Esophagus squamous epithelium (tissue), 5 donors: ENCODE measurements around the gene TMEM100. TPM values are rescaled to one million over a fixed set of nuclear protein-coding genes. Genes with fewer than 3 reads are reported as not detected.

Source experiments
- DNase-seq: peaks from one replicate; lab custom pipeline; 2025; lab: John Stamatoyannopoulos, UW
- H3K27ac ChIP-seq, 4 donors: fragments of 200-600 bp; sonication (generic); one replicate each; pipeline ENCODE4 v1.5.1; 2016 to 2019; ENCODE audit warnings: mild to moderate bottlenecking in 1 of 4
- H3K27me3 ChIP-seq, 4 donors: fragments of 200-600 bp; sonication (generic); 1 replicate in 3 of 4; 2 replicates in 1 of 4; pipeline versions ENCODE4 v1.5.1 to v1.6.0; 2017 to 2021; ENCODE audit warnings: antibody characterized with exemption in 1 of 4
- H3K36me3 ChIP-seq, 3 donors: fragments of 200-600 bp; sonication (generic); one replicate each; pipeline ENCODE4 v1.5.1; 2016 to 2019
- H3K4me1 ChIP-seq, 3 donors: fragments of 200-600 bp; sonication (generic); one replicate each; pipeline ENCODE4 v1.5.1; 2017 to 2019
- H3K4me3 ChIP-seq, 4 donors: fragments of 200-600 bp; sonication (generic); 1 replicate in 3 of 4; 2 replicates in 1 of 4; pipeline ENCODE4 v1.5.1; 2016 to 2019; ENCODE audit warnings: mild to moderate bottlenecking in 2 of 4, moderate library complexity in 1 of 4
- H3K9me3 ChIP-seq, 3 donors: fragments of 200-600 bp; sonication (generic); one replicate each; pipeline ENCODE4 v1.5.1; 2016 to 2019
- CTCF ChIP-seq, 6 experiments: fragments of 450-650 bp in 4 of 6; fragments of 200-600 bp in 2 of 6; sonication (generic) in 2 of 6; IDR thresholded peaks; one replicate each; pipeline ENCODE4 v1.5.1; 2016 to 2019; ENCODE audit warnings: antibody characterized with exemption in 6 of 6, mild to moderate bottlenecking in 4 of 6, moderate library complexity in 4 of 6
- POLR2A ChIP-seq, 4 donors: fragments of 450-650 bp; IDR thresholded peaks; one replicate each; pipeline ENCODE4 v1.6.1; 2017; ENCODE audit warnings: antibody characterized with exemption in 4 of 4, mild to moderate bottlenecking in 4 of 4, moderate library complexity in 3 of 4
- WGBS, 2 donors: methylation state at CpG; one replicate each; pipeline ENCODE4 v1.1.5; 2018; 5-methylcytosine and 5-hydroxymethylcytosine counted together
- intact Hi-C: fragments of 100-400 bp; cut with DNase I; formaldehyde crosslinking; loops from one replicate; pipeline ENCODE4 v1.15.0; 2022
- total RNA-seq, 4 donors: library from RNA; depleted of rRNA; stranded (reverse); fragments of >200 nt; gene quantifications; one replicate each; pipeline ENCODE4 v1.1.0, GENCODE V29; 2016
- donor health status: DM: yes; HTN: yes; CAD: no.

The TMEM100 gene
- total RNA-seq, 4 donors from 2014 or later, result 1.1 to 7.8 (median 3.1) TPM; not detected in 1

GRCh38 chr17:55730808-55731207, 8.1 kb upstream of the TMEM100 start:
- H3K27ac ChIP-seq, result peak overlapping the region; percentile 68 to 87 (median 79)
- intact Hi-C loops, result no loop called here
- DNase-seq, result no peak
- WGBS, 2 donors, result 36 to 49% methylated on average over 3 of the region's 3 CpGs
- H3K4me3 ChIP-seq, result peak overlapping the region in 2 of 4 donors; percentile 5 to 52
- TF ChIP-seq POLR2A (IDR thresholded peaks at IDR 0.05) (no peak), CTCF (IDR thresholded peaks at IDR 0.05) (no peak)
- H3K4me1 ChIP-seq, result peaks cover 4 to 59% (median 24%) of the 10 kb centered on the region in 3 donors
- no peaks in the 10 kb centered on the region for H3K27me3 ChIP-seq
- H3K36me3 ChIP-seq, result no peaks in the 10 kb centered on the region
- no peaks in the 10 kb centered on the region for H3K9me3 ChIP-seq

- Histone ChIP-seq H3K9me3 (no peaks in the 10 kb centered on the region), H3K4me1 (peaks cover 4 to 63% (median 24%) of the 10 kb centered on the region in 3 donors), H3K27ac (peak overlapping the region; percentile 68 to 87 (median 79)), H3K4me3 (peak overlapping the region in 1 of 4 donors; percentile 52), H3K36me3 (no peaks in the 10 kb centered on the region), H3K27me3 (no peaks in the 10 kb centered on the region)
- TF ChIP-seq CTCF (IDR thresholded peaks at IDR 0.05), result no peak
- no peak for TF ChIP-seq POLR2A (IDR thresholded peaks at IDR 0.05)
- intact Hi-C loops, result no loop called here
- DNase-seq, result no peak
- WGBS, 2 donors, result 21 to 29% methylated on average over 1 of the region's 1 CpG
These were observed 7.7 kb upstream of the TMEM100 start for GRCh38 chr17:55730380-55730779.

GRCh38 chr17:55729484-55729883, 6.8 kb upstream of the TMEM100 start:
- intact Hi-C loops, result no loop called here
- H3K4me1 ChIP-seq, result peaks cover 4 to 64% (median 23%) of the 10 kb centered on the region in 3 donors
- no peak for DNase-seq
- no peaks in the 10 kb centered on the region for H3K36me3 ChIP-seq
- WGBS, 2 donors, result 58 to 59% methylated on average over 1 of the region's 1 CpG
- H3K27me3 ChIP-seq, result no peaks in the 10 kb centered on the region
- H3K9me3 ChIP-seq, result no peaks in the 10 kb centered on the region
- H3K4me3 ChIP-seq, result no peak overlapping the region
- TF ChIP-seq POLR2A (IDR thresholded peaks at IDR 0.05) (no peak), CTCF (IDR thresholded peaks at IDR 0.05) (no peak)
- peak overlapping the region in 2 of 4 donors; percentile 49 to 87 for H3K27ac ChIP-seq

GRCh38 chr17:55728833-55729232, 6.2 kb upstream of the TMEM100 start:
- Histone ChIP-seq H3K4me1 (peaks cover 4 to 57% (median 16%) of the 10 kb centered on the region in 3 donors), H3K27ac (peak overlapping the region in 2 of 4 donors; percentile 49 to 81), H3K4me3 (no peak overlapping the region), H3K36me3 (no peaks in the 10 kb centered on the region), H3K27me3 (no peaks in the 10 kb centered on the region), H3K9me3 (no peaks in the 10 kb centered on the region)
- TF ChIP-seq POLR2A (IDR thresholded peaks at IDR 0.05) (no peak), CTCF (IDR thresholded peaks at IDR 0.05) (no peak)
- DNase-seq, result no peak
- WGBS, 2 donors, result 78 to 80% methylated on average over 5 of the region's 5 CpGs
- intact Hi-C loops, result no loop called here

GRCh38 chr17:55728361-55728760, 5.7 kb upstream of the TMEM100 start:
- Histone ChIP-seq H3K4me3 (no peak overlapping the region), H3K9me3 (no peaks in the 10 kb centered on the region), H3K4me1 (peaks cover 4 to 52% (median 16%) of the 10 kb centered on the region in 3 donors), H3K36me3 (no peaks in the 10 kb centered on the region), H3K27me3 (no peaks in the 10 kb centered on the region), H3K27ac (peak overlapping the region in 2 of 4 donors; percentile 49 to 81)
- 44 to 80% methylated on average over 2 to 5 of the region's 5 CpGs for WGBS, 2 donors
- intact Hi-C loops, result no loop called here
- no peak for DNase-seq
- TF ChIP-seq POLR2A (IDR thresholded peaks at IDR 0.05), result no peak
- no peak for TF ChIP-seq CTCF (IDR thresholded peaks at IDR 0.05)
